SU-DHL-6 (cell line): ENCODE data around the gene GRB10.

ENCODE experiments used
- EZH2phosphoT487 ChIP-seq: fragments of 200-600 bp; sonication (generic), shearing (Covaris generic); conservative IDR thresholded peaks from 2 replicates; pipeline ENCODE4 v1.6.1; 2018; ENCODE audit warnings: mild to moderate bottlenecking, antibody characterized with exemption, low read length, moderate library complexity, mixed read lengths
- TF ChIP-seq, protein P1 (sequence below): fragments of 200-600 bp; sonication (generic); IDR thresholded peaks from one replicate; pipeline ENCODE4 v1.5.1; 2017; ENCODE audit warnings: antibody characterized with exemption, mild to moderate bottlenecking, low read length, moderate library complexity; ENCODE audit not compliant: insufficient read depth, poor library complexity, severe bottlenecking

GRCh38 chr7:50685135-50686065 lies 97.3 kb downstream of the GRB10 start:
- TF ChIP-seq, protein P1, sequence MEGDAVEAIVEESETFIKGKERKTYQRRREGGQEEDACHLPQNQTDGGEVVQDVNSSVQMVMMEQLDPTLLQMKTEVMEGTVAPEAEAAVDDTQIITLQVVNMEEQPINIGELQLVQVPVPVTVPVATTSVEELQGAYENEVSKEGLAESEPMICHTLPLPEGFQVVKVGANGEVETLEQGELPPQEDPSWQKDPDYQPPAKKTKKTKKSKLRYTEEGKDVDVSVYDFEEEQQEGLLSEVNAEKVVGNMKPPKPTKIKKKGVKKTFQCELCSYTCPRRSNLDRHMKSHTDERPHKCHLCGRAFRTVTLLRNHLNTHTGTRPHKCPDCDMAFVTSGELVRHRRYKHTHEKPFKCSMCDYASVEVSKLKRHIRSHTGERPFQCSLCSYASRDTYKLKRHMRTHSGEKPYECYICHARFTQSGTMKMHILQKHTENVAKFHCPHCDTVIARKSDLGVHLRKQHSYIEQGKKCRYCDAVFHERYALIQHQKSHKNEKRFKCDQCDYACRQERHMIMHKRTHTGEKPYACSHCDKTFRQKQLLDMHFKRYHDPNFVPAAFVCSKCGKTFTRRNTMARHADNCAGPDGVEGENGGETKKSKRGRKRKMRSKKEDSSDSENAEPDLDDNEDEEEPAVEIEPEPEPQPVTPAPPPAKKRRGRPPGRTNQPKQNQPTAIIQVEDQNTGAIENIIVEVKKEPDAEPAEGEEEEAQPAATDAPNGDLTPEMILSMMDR: no peak
- no peak for TF ChIP-seq EZH2phosphoT487
